OCI-LY1 (cell line): Measurements from ENCODE around the gene GALR1.

Experiments used
- H2AFZ ChIP-seq: fragments of 200-600 bp; sonication (generic), shearing (Covaris generic); 2 replicates; pipeline ENCODE4 v1.6.0; 2014; ENCODE audit warnings: antibody characterized with exemption, mild to moderate bottlenecking, low read length
- H3F3A ChIP-seq: fragments of 200-600 bp; sonication (generic), shearing (Covaris generic); 2 replicates; pipeline ENCODE4 v1.6.0; 2014; ENCODE audit warnings: mild to moderate bottlenecking, antibody characterized with exemption, low read length, moderate library complexity; ENCODE audit not compliant: insufficient read depth
- H3K27ac ChIP-seq: fragments of 200-600 bp; sonication (generic); 2 replicates; pipeline ENCODE4 v1.5.1; 2014; ENCODE audit warnings: low read length, mixed run types, mild to moderate bottlenecking, low read depth; ENCODE audit not compliant: poor library complexity, severe bottlenecking
- H3K27me3 ChIP-seq: fragments of 200-600 bp; sonication (generic); 2 replicates; pipeline ENCODE4 v1.6.0; 2014; ENCODE audit warnings: antibody characterized with exemption, mild to moderate bottlenecking, low read length, moderate library complexity; ENCODE audit not compliant: insufficient read depth
- H3K36me3 ChIP-seq: fragments of 200-600 bp; sonication (generic); 2 replicates; pipeline ENCODE4 v1.6.1; 2014; ENCODE audit warnings: mild to moderate bottlenecking, antibody characterized with exemption, low read length, moderate library complexity, mixed read lengths; ENCODE audit not compliant: insufficient read depth
- H3K4me1 ChIP-seq: fragments of 200-600 bp; sonication (generic); 2 replicates; pipeline ENCODE4 v1.5.1; 2014; ENCODE audit warnings: mild to moderate bottlenecking, low read length, moderate library complexity; ENCODE audit not compliant: insufficient read depth, severe bottlenecking
- H3K4me2 ChIP-seq: fragments of 200-600 bp; sonication (generic), shearing (Covaris generic); 2 replicates; pipeline ENCODE4 v1.6.1; 2014; ENCODE audit warnings: low read length
- H3K4me3 ChIP-seq: fragments of 200-600 bp; sonication (generic); 2 replicates; pipeline ENCODE4 v1.5.1; 2014; ENCODE audit warnings: low read length, low read depth, mild to moderate bottlenecking, mixed read lengths; ENCODE audit not compliant: poor library complexity, severe bottlenecking
- H3K79me2 ChIP-seq: fragments of 200-600 bp; shearing (Covaris generic); 2 replicates; pipeline ENCODE4 v1.6.1; 2016; ENCODE audit warnings: mixed run types, low read length, mixed read lengths; ENCODE audit not compliant: insufficient read depth
- H3K9ac ChIP-seq: fragments of 200-600 bp; sonication (generic), shearing (Covaris generic); 2 replicates; pipeline ENCODE4 v1.6.1; 2014; ENCODE audit warnings: mild to moderate bottlenecking, low read length, mixed read lengths
- H3K9me2 ChIP-seq: fragments of 200-600 bp; sonication (generic), shearing (Covaris generic); 2 replicates; pipeline ENCODE4 v1.6.1; 2014; ENCODE audit warnings: low read depth, mild to moderate bottlenecking, low read length, mixed read lengths
- H3K9me3 ChIP-seq: fragments of 200-600 bp; shearing (Covaris generic); 2 replicates; pipeline ENCODE4 v1.6.1; 2014; ENCODE audit warnings: low read length, mixed read lengths
- H4K20me1 ChIP-seq: fragments of 200-600 bp; sonication (generic), shearing (Covaris generic); 2 replicates; pipeline ENCODE4 v1.6.0; 2016; ENCODE audit warnings: mild to moderate bottlenecking, low read length; ENCODE audit not compliant: insufficient read depth
- CTCF ChIP-seq: fragments of 200-600 bp; sonication (generic), shearing (Covaris generic); IDR thresholded peaks from 2 replicates; pipeline ENCODE4 v1.5.1; 2017; ENCODE audit warnings: mild to moderate bottlenecking, antibody characterized with exemption, low read length, moderate library complexity, mixed read lengths
- EZH2 ChIP-seq: fragments of 200-600 bp; sonication (generic), shearing (Covaris generic); IDR thresholded peaks from 2 replicates; pipeline ENCODE4 v1.8.0; 2017; ENCODE audit warnings: borderline replicate concordance, mixed run types, mild to moderate bottlenecking, antibody characterized with exemption, low read length, moderate library complexity, mixed read lengths

The GALR1 gene

GRCh38 chr18:77262643-77263465, 13.2 kb downstream of the GALR1 start:
- H3K4me2 ChIP-seq, result no peak overlapping the region

GRCh38 chr18:77263466-77263763, 13.8 kb downstream of the GALR1 start:
- no peak overlapping the region for H3K4me2 ChIP-seq
- no peak overlapping the region for H3K27ac ChIP-seq
- no peak overlapping the region for H3K4me3 ChIP-seq
- no peak overlapping the region for H2AFZ ChIP-seq
- peaks cover 6% of the 10 kb centered on the region; the same call in 1 of the 2 replicates for H3K27me3 ChIP-seq
- no peaks in the 10 kb centered on the region for H4K20me1 ChIP-seq
- H3K36me3 ChIP-seq, result no peaks in the 10 kb centered on the region
- TF ChIP-seq EZH2, result no peak
- no peak for TF ChIP-seq CTCF
- no peaks in the 10 kb centered on the region for H3K9me3 ChIP-seq
- no peaks in the 10 kb centered on the region for H3K9me2 ChIP-seq
- H3K4me1 ChIP-seq, result no peaks in the 10 kb centered on the region
- H3K79me2 ChIP-seq, result no peaks in the 10 kb centered on the region
- H3F3A ChIP-seq, result no peaks in the 10 kb centered on the region
- H3K9ac ChIP-seq, result no peak overlapping the region

More at GRCh38 chr18:77262643-77263465, 13.2 kb downstream of the GALR1 start:
- Histone ChIP-seq H3K27ac (no peak overlapping the region), H3K9ac (no peak overlapping the region), H3K9me2 (no peaks in the 10 kb centered on the region), H3K27me3 (peaks cover 6% of the 10 kb centered on the region; the same call in 1 of the 2 replicates), H2AFZ (no peak overlapping the region), H3K79me2 (no peaks in the 10 kb centered on the region), H3K36me3 (no peaks in the 10 kb centered on the region), H3K4me1 (no peaks in the 10 kb centered on the region), H3K9me3 (no peaks in the 10 kb centered on the region), H4K20me1 (no peaks in the 10 kb centered on the region), H3F3A (no peaks in the 10 kb centered on the region), H3K4me3 (no peak overlapping the region)
- TF ChIP-seq CTCF (no peak), EZH2 (no peak)

- no peak overlapping the region for H2AFZ ChIP-seq
- no peaks in the 10 kb centered on the region for H3K9me3 ChIP-seq
- no peaks in the 10 kb centered on the region for H3K79me2 ChIP-seq
- no peak overlapping the region for H3K27ac ChIP-seq
- no peaks in the 10 kb centered on the region for H3K9me2 ChIP-seq
- H3K27me3 ChIP-seq, result peaks cover 6% of the 10 kb centered on the region; the same call in 1 of the 2 replicates
- no peak overlapping the region for H3K4me3 ChIP-seq
- no peak overlapping the region for H3K4me2 ChIP-seq
- H3F3A ChIP-seq, result no peaks in the 10 kb centered on the region
- H3K4me1 ChIP-seq, result no peaks in the 10 kb centered on the region
- TF ChIP-seq EZH2 (no peak), CTCF (no peak)
- no peaks in the 10 kb centered on the region for H3K36me3 ChIP-seq
- H3K9ac ChIP-seq, result no peak overlapping the region
- H4K20me1 ChIP-seq, result no peaks in the 10 kb centered on the region
Measured at GRCh38 chr18:77267969-77268368, 18.3 kb downstream of the GALR1 start.
